MM.1S (cell line): ENCODE results near the gene SPOCD1.

Source experiments
- DNase-seq: peaks from one replicate; pipeline ENCODE4 v3.0.0-alpha.2; 2015
- H2AFZ ChIP-seq: fragments of 300-600 bp; sonication (generic); 2 replicates; pipeline ENCODE4 v1.6.0; 2016; ENCODE audit warnings: antibody characterized with exemption, low read length
- H3F3A ChIP-seq: fragments of 300-600 bp; sonication (generic); 2 replicates; pipeline ENCODE4 v1.6.1; 2016; ENCODE audit warnings: mild to moderate bottlenecking, antibody characterized with exemption, low read length, moderate library complexity, mixed read lengths; ENCODE audit not compliant: insufficient read depth
- H3K27ac ChIP-seq: fragments of 300-600 bp; sonication (generic); 2 replicates; pipeline ENCODE4 v1.5.1; 2016; ENCODE audit warnings: mild to moderate bottlenecking, low read length
- H3K27me3 ChIP-seq: fragments of 300-600 bp; sonication (generic); replicated peaks from 2 replicates; pipeline ENCODE4 v1.6.0; 2016; ENCODE audit warnings: low read length; ENCODE audit not compliant: insufficient read depth
- H3K36me3 ChIP-seq: fragments of 300-600 bp; sonication (generic); replicated peaks from 2 replicates; pipeline ENCODE4 v1.6.1; 2016; ENCODE audit warnings: mild to moderate bottlenecking, low read length, mixed read lengths; ENCODE audit not compliant: insufficient read depth
- H3K4me1 ChIP-seq: fragments of 300-600 bp; sonication (generic); 2 replicates; pipeline ENCODE4 v1.6.1; 2016; ENCODE audit warnings: low read length, mixed read lengths
- H3K4me2 ChIP-seq: fragments of 300-600 bp; sonication (generic); 2 replicates; pipeline ENCODE4 v1.6.0; 2016; ENCODE audit warnings: low read depth, low read length
- H3K4me3 ChIP-seq: fragments of 300-600 bp; sonication (generic); 2 replicates; pipeline ENCODE4 v1.5.1; 2016; ENCODE audit warnings: low read length, mixed read lengths
- H3K79me2 ChIP-seq: fragments of 300-600 bp; sonication (generic); 2 replicates; pipeline ENCODE4 v1.6.1; 2016; ENCODE audit warnings: mixed run types, low read length, mixed read lengths
- H3K9ac ChIP-seq: fragments of 300-600 bp; sonication (generic); 2 replicates; pipeline ENCODE4 v1.6.1; 2016; ENCODE audit warnings: low read length, mixed read lengths
- H3K9me2 ChIP-seq: fragments of 300-600 bp; sonication (generic); replicated peaks from 2 replicates; pipeline ENCODE4 v1.6.1; 2016; ENCODE audit warnings: mild to moderate bottlenecking, low read length, mixed read lengths; ENCODE audit not compliant: insufficient read depth
- H3K9me3 ChIP-seq: fragments of 300-600 bp; sonication (generic); replicated peaks from 2 replicates; pipeline ENCODE4 v1.6.1; 2016; ENCODE audit warnings: mild to moderate bottlenecking, low read length, mixed read lengths; ENCODE audit not compliant: insufficient read depth
- H4K20me1 ChIP-seq: fragments of 300-600 bp; sonication (generic); 2 replicates; pipeline ENCODE4 v1.6.1; 2016; ENCODE audit warnings: mild to moderate bottlenecking, low read length, moderate library complexity, mixed read lengths; ENCODE audit not compliant: insufficient read depth
- EZH2 ChIP-seq: fragments of 300-600 bp; sonication (generic); optimal IDR thresholded peaks from 2 replicates; pipeline ENCODE3; 2017; ENCODE audit warnings: low read depth, mild to moderate bottlenecking, antibody characterized with exemption, low read length, mixed read lengths
- EZH2phosphoT487 ChIP-seq: fragments of 300-600 bp; sonication (generic); IDR thresholded peaks from 2 replicates; pipeline ENCODE4 v1.6.1; 2018; ENCODE audit warnings: antibody characterized with exemption, low read length
- TF ChIP-seq, protein P1 (sequence below): fragments of 300-600 bp; sonication (generic); IDR thresholded peaks from 2 replicates; pipeline ENCODE4 v1.5.1; 2016; ENCODE audit warnings: antibody characterized with exemption, low read length, mixed read lengths

Gene SPOCD1

DNA sequence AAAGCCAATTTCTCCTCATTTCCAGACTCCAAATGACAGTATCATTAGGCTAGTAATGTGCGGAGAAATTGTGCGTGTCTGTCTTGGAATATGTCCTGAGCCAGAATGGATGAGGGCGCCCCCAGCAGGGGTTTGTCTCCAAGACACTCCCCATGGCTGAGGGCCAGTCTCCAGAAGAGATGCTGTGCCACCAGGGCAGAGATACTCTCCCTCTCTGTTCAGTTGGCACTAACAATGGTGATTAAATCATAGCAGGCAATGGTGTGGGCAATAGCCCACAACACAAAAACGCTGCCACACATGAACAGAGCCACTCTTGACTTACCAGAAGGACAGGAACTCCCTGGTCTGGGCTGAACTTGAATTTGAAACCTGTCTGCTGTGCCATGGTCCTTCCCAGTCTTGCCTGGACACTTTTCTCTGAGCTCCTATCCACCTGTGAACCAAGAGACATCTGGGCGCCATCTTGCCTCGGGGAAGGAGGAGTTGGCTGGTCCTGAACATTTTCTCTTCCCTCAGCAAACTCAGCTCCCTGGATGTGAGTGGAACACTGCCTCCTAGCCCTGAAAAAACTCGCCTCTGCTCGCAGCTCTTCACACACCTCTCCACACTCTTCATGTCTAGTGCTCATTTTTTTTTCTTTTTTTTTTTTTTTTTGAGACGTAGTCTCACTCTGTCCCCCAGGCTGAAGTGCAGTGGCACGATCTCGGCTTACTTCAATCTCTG is 36.9 kb downstream of the SPOCD1 start:
- H3K36me3 ChIP-seq, result no peaks in the 10 kb centered on the region
- no peaks in the 10 kb centered on the region for H3F3A ChIP-seq
- no peaks in the 10 kb centered on the region for H3K4me1 ChIP-seq
- no peak overlapping the region for H3K9ac ChIP-seq
- H3K79me2 ChIP-seq, result no peaks in the 10 kb centered on the region
- H3K9me2 ChIP-seq, result no peaks in the 10 kb centered on the region
- H2AFZ ChIP-seq, result no peak overlapping the region
- no peak overlapping the region for H3K4me3 ChIP-seq
- H3K4me2 ChIP-seq, result no peak overlapping the region
- no peak overlapping the region for H3K27ac ChIP-seq
- TF ChIP-seq EZH2phosphoT487 (no peak), EZH2 (no peak)
- TF ChIP-seq, protein P1, sequence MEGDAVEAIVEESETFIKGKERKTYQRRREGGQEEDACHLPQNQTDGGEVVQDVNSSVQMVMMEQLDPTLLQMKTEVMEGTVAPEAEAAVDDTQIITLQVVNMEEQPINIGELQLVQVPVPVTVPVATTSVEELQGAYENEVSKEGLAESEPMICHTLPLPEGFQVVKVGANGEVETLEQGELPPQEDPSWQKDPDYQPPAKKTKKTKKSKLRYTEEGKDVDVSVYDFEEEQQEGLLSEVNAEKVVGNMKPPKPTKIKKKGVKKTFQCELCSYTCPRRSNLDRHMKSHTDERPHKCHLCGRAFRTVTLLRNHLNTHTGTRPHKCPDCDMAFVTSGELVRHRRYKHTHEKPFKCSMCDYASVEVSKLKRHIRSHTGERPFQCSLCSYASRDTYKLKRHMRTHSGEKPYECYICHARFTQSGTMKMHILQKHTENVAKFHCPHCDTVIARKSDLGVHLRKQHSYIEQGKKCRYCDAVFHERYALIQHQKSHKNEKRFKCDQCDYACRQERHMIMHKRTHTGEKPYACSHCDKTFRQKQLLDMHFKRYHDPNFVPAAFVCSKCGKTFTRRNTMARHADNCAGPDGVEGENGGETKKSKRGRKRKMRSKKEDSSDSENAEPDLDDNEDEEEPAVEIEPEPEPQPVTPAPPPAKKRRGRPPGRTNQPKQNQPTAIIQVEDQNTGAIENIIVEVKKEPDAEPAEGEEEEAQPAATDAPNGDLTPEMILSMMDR, result no peak
- no peak for DNase-seq
- H3K27me3 ChIP-seq, result peaks cover 43% of the 10 kb centered on the region
- H4K20me1 ChIP-seq, result no peaks in the 10 kb centered on the region
- no peaks in the 10 kb centered on the region for H3K9me3 ChIP-seq

DNA sequence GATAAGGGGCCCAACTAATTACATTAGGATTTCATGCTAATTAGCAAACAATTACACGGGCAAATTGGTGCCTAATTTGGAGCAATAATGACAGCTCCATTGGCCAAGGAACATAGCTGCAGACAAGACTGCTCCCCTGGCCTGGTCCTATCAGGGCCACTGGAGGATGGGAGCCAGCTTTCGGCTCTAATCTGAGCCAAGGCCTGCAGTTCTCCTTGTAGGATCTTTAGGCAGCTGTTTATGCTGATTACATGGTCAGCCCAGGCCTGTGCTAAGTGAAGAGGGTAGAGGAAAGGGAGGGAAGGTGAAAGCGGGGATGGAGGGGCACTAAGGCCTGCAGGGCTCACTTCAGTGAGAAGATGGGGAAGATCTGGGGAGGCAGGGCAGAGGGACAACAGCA is 39.3 kb downstream of the SPOCD1 start:
- no peak overlapping the region for H3K4me3 ChIP-seq
- H3K4me1 ChIP-seq, result no peaks in the 10 kb centered on the region
- TF ChIP-seq EZH2 (no peak), EZH2phosphoT487 (no peak)
- TF ChIP-seq, protein P1, result no peak
- DNase-seq, result no peak
- H3K27ac ChIP-seq, result no peak overlapping the region
- no peak overlapping the region for H3K4me2 ChIP-seq
- no peak overlapping the region for H2AFZ ChIP-seq
- H3K36me3 ChIP-seq, result no peaks in the 10 kb centered on the region
- no peak overlapping the region for H3K9ac ChIP-seq
- no peaks in the 10 kb centered on the region for H3F3A ChIP-seq
- peaks cover 65% of the 10 kb centered on the region for H3K27me3 ChIP-seq
- H4K20me1 ChIP-seq, result no peaks in the 10 kb centered on the region
- no peaks in the 10 kb centered on the region for H3K9me3 ChIP-seq
- no peaks in the 10 kb centered on the region for H3K9me2 ChIP-seq
- H3K79me2 ChIP-seq, result no peaks in the 10 kb centered on the region

DNA sequence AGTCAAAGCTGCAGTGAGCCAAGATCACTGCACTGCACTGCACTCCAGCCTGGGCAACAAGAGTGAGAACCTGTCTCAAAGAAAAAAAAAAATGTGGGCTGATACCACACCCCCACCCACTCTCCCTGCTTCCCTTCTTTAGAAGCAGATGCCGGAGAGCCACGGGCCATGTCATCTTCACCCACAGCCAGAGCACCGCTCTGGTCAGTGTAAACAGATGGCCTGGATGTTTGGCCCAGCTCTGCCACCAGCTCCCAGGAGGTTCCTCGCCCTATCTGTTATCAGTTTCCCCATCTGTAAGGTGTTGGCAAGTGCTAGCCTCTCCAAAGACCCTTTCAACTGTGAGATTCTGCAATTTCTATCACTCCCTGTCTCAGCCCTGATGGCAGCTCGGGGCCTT is 39.8 kb downstream of the SPOCD1 start:
- Histone ChIP-seq H3K36me3 (no peaks in the 10 kb centered on the region), H3K9ac (no peak overlapping the region), H3K27ac (no peak overlapping the region), H3K4me3 (no peak overlapping the region), H3K4me2 (no peak overlapping the region), H3K27me3 (peaks cover 65% of the 10 kb centered on the region), H3K9me2 (no peaks in the 10 kb centered on the region), H4K20me1 (no peaks in the 10 kb centered on the region), H3K4me1 (no peaks in the 10 kb centered on the region), H2AFZ (no peak overlapping the region), H3K9me3 (no peaks in the 10 kb centered on the region), H3F3A (no peaks in the 10 kb centered on the region), H3K79me2 (no peaks in the 10 kb centered on the region)
- TF ChIP-seq EZH2phosphoT487 (no peak), EZH2 (no peak)
- TF ChIP-seq, protein P1, result no peak
- DNase-seq, result no peak
